A549 (cell line): Measurements from ENCODE around the gene ARMC7.

Experiments
- CBX2 ChIP-seq: fragments of 200-600 bp; sonication (generic); IDR thresholded peaks from 2 replicates; pipeline ENCODE4 v1.6.1; 2016; ENCODE audit warnings: low read depth, mild to moderate bottlenecking, borderline replicate concordance
- CEBPB ChIP-seq, 2 experiments: fragments of >200 bp in 1 of 2; sonication (Bioruptor Twin) in 1 of 2; formaldehyde crosslinking in 1 of 2; IDR thresholded peaks; 2 replicates each; pipeline ENCODE4 v1.6.1; 2012 to 2016
- ESRRA ChIP-seq: fragments of 150-350 bp; IDR thresholded peaks from 2 replicates; pipeline ENCODE4 v1.6.1; 2014; ENCODE audit warnings: mild to moderate bottlenecking, low read length, borderline replicate concordance
- HDAC2 ChIP-seq: fragments of 200-600 bp; sonication (generic); IDR thresholded peaks from 2 replicates; pipeline ENCODE4 v1.6.1; 2016
- JUNB ChIP-seq: fragments of >200 bp; sonication (Bioruptor Twin); formaldehyde crosslinking; IDR thresholded peaks from 2 replicates; pipeline ENCODE4 v1.6.1; 2016
- PHF8 ChIP-seq: fragments of 200-600 bp; sonication (generic); IDR thresholded peaks from 2 replicates; pipeline ENCODE4 v1.6.1; 2016; ENCODE audit warnings: low read depth, mild to moderate bottlenecking, antibody characterized with exemption, moderate library complexity, borderline replicate concordance
- POLR2A ChIP-seq: IDR thresholded peaks from 2 replicates; pipeline ENCODE4 v1.6.1; 2012; ENCODE audit warnings: mild to moderate bottlenecking, low read length
- RFX5 ChIP-seq: fragments of 450-650 bp; IDR thresholded peaks from 2 replicates; pipeline ENCODE4 v1.7.1; 2014; ENCODE audit warnings: antibody characterized with exemption, mild to moderate bottlenecking, moderate library complexity
- TP53 ChIP-seq: fragments of 250-450 bp; sonication (Bioruptor Pico); IDR thresholded peaks from 2 replicates; pipeline ENCODE4 v1.5.0; 2021; ENCODE audit warnings: mild to moderate bottlenecking, moderate library complexity
- ZSCAN20 ChIP-seq: fragments of 250-450 bp; sonication (Bioruptor Pico); IDR thresholded peaks from 2 replicates; pipeline ENCODE4 v1.8.0; 2022; ENCODE audit warnings: mild to moderate bottlenecking, moderate library complexity
- TF ChIP-seq, protein P1 (sequence below): fragments of >200 bp; sonication (Bioruptor Twin); formaldehyde crosslinking; IDR thresholded peaks from 3 replicates; pipeline ENCODE4 v1.5.1; 2016
- TF ChIP-seq, protein P2 (sequence below): fragments of 150-350 bp; IDR thresholded peaks from 2 replicates; pipeline ENCODE4 v1.6.1; 2014; ENCODE audit warnings: low read depth, mild to moderate bottlenecking, low read length

DNA sequence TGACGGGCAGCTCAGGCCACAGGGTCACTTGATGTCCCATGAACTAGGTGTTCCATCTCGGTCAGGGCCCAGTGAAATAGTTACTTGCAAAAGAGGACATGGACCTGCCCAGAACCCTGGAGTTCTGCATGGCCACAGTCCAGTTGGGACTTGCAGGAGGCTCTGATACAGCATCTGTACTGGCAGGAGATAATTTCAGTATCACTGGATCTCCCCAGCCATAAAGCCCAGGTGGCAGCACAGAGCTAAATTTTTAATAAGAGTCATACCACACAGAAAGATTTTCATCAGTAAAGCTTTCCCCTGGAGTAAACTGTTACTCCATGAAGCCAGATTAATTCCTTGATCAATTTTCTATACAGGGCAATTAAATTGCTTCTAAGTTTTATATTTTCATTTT, 40.0 kb upstream of the ARMC7 start:
- TF ChIP-seq ZSCAN20 (CRISPR knock-in tag) (no peak), CEBPB (IDR thresholded peaks at IDR 0.05) (no peak), CBX2 (no peak), HDAC2 (no peak), JUNB (no peak), ESRRA (no peak), TP53 (no peak), RFX5 (no peak), POLR2A (no peak), PHF8 (no peak)
- TF ChIP-seq, protein P1, sequence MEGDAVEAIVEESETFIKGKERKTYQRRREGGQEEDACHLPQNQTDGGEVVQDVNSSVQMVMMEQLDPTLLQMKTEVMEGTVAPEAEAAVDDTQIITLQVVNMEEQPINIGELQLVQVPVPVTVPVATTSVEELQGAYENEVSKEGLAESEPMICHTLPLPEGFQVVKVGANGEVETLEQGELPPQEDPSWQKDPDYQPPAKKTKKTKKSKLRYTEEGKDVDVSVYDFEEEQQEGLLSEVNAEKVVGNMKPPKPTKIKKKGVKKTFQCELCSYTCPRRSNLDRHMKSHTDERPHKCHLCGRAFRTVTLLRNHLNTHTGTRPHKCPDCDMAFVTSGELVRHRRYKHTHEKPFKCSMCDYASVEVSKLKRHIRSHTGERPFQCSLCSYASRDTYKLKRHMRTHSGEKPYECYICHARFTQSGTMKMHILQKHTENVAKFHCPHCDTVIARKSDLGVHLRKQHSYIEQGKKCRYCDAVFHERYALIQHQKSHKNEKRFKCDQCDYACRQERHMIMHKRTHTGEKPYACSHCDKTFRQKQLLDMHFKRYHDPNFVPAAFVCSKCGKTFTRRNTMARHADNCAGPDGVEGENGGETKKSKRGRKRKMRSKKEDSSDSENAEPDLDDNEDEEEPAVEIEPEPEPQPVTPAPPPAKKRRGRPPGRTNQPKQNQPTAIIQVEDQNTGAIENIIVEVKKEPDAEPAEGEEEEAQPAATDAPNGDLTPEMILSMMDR = peak; percentile 78
- TF ChIP-seq, protein P2, sequence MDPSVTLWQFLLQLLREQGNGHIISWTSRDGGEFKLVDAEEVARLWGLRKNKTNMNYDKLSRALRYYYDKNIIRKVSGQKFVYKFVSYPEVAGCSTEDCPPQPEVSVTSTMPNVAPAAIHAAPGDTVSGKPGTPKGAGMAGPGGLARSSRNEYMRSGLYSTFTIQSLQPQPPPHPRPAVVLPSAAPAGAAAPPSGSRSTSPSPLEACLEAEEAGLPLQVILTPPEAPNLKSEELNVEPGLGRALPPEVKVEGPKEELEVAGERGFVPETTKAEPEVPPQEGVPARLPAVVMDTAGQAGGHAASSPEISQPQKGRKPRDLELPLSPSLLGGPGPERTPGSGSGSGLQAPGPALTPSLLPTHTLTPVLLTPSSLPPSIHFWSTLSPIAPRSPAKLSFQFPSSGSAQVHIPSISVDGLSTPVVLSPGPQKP = no peak
